ENCODE data around the gene ANKRD13D. TPM values are rescaled to one million over a fixed set of nuclear protein-coding genes. Genes with fewer than 3 reads are reported as not detected.

The ANKRD13D gene
- total RNA-seq, 4 donors from 2014 or later = 18.6 to 78.2 (median 28.6) TPM

DNA sequence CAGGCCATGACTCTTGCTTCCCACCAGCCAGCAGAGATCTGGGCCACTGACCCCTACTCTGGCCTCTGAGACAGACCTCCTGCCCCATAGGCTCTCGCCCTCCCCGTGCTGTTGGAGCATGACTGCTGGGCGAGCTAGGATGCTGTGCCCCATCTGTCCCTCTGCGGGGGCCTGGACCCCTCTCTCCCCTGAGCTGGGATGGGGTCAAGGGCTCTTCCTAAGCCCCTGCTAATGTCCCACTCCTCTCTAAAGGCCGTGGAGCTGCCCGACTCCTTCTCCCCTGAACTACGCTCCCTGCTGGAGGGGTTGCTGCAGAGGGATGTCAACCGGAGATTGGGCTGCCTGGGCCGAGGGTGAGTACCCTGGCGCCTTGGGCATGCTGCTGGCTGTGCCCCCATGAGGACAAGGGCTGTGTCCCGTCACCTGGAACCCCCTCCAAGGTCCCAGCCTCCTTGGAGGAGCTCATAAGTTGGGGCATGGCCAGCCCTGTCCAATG, 6.2 kb upstream of the ANKRD13D start:
- DNase-seq (ENCODE audit: low spot score) (no peak), ATAC-seq (ENCODE audit: low FRiP score) (no peak)

DNA sequence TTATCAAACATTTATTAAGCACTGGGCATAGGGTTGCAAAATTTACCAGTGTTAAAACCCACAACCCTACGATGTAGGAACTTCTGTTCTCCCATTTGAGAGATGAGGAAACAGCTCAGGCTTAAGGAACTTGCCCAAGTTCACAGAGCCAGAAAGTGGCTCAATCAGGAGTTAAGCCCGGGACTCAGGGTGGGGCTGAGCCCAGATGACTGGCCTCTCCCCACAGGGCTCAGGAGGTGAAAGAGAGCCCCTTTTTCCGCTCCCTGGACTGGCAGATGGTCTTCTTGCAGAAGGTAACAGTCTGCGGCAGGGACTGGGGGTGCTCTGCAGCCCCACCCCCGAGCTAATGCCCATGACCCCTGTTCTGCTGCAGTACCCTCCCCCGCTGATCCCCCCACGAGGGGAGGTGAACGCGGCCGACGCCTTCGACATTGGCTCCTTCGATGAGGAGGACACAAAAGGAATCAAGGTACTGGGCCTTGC, 5.6 kb upstream of the ANKRD13D start:
- TF ChIP-seq, protein P1, sequence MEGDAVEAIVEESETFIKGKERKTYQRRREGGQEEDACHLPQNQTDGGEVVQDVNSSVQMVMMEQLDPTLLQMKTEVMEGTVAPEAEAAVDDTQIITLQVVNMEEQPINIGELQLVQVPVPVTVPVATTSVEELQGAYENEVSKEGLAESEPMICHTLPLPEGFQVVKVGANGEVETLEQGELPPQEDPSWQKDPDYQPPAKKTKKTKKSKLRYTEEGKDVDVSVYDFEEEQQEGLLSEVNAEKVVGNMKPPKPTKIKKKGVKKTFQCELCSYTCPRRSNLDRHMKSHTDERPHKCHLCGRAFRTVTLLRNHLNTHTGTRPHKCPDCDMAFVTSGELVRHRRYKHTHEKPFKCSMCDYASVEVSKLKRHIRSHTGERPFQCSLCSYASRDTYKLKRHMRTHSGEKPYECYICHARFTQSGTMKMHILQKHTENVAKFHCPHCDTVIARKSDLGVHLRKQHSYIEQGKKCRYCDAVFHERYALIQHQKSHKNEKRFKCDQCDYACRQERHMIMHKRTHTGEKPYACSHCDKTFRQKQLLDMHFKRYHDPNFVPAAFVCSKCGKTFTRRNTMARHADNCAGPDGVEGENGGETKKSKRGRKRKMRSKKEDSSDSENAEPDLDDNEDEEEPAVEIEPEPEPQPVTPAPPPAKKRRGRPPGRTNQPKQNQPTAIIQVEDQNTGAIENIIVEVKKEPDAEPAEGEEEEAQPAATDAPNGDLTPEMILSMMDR (IDR thresholded peaks at IDR 0.05) = no peak
- DNase-seq (ENCODE audit: low spot score) (no peak), ATAC-seq (ENCODE audit: low FRiP score) (no peak)

More for the DNA sequence above, 6.2 kb upstream of the ANKRD13D start:
- TF ChIP-seq, protein P1 (IDR thresholded peaks at IDR 0.05) = no peak

DNA sequence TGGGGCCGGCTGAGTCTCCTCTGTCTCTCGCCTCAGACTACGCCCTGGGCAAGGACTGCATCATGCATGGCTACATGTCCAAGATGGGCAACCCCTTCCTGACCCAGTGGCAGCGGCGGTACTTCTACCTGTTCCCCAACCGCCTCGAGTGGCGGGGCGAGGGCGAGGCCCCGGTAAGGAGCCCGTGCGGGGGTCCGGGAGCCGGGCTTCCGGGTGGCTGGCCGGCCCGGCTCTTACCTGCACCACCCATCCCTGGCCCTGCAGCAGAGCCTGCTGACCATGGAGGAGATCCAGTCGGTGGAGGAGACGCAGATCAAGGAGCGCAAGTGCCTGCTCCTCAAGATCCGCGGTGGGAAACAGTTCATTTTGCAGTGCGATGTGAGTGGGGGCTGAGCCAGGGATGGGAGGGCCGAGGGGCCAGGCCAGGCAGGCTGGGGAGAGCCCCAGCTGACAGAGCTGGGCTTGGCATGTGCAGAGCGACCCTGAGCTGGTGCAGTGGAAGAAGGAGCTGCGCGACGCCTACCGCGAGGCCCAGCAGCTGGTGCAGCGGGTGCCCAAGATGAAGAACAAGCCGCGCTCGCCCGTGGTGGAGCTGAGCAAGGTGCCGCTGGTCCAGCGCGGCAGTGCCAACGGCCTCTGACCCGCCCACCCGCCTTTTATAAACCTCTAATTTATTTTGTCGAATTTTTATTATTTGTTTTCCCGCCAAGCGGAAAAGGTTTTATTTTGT, 4.1 kb upstream of the ANKRD13D start:
- DNase-seq (ENCODE audit: low spot score) (no peak), ATAC-seq (ENCODE audit: low FRiP score) (no peak)
- TF ChIP-seq, protein P1 (IDR thresholded peaks at IDR 0.05) = no peak

DNA sequence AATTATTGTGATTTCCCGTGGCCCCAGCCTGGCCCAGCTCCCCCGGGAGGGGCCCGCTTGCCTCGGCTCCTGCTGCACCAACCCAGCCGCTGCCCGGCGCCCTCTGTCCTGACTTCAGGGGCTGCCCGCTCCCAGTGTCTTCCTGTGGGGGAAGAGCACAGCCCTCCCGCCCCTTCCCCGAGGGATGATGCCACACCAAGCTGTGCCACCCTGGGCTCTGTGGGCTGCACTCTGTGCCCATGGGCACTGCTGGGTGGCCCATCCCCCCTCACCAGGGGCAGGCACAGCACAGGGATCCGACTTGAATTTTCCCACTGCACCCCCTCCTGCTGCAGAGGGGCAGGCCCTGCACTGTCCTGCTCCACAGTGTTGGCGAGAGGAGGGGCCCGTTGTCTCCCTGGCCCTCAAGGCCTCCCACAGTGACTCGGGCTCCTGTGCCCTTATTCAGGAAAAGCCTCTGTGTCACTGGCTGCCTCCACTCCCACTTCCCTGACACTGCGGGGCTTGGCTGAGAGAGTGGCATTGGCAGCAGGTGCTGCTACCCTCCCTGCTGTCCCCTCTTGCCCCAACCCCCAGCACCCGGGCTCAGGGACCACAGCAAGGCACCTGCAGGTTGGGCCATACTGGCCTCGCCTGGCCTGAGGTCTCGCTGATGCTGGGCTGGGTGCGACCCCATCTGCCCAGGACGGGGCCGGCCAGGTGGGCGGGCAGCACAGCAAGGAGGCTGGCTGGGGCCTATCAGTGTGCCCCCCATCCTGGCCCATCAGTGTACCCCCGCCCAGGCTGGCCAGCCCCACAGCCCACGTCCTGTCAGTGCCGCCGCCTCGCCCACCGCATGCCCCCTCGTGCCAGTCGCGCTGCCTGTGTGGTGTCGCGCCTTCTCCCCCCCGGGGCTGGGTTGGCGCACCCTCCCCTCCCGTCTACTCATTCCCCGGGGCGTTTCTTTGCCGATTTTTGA, 3.3 kb upstream of the ANKRD13D start:
- ATAC-seq (ENCODE audit: low FRiP score) (no peak), DNase-seq (ENCODE audit: low spot score) (no peak)
- TF ChIP-seq, protein P1 (IDR thresholded peaks at IDR 0.05) = no peak

DNA sequence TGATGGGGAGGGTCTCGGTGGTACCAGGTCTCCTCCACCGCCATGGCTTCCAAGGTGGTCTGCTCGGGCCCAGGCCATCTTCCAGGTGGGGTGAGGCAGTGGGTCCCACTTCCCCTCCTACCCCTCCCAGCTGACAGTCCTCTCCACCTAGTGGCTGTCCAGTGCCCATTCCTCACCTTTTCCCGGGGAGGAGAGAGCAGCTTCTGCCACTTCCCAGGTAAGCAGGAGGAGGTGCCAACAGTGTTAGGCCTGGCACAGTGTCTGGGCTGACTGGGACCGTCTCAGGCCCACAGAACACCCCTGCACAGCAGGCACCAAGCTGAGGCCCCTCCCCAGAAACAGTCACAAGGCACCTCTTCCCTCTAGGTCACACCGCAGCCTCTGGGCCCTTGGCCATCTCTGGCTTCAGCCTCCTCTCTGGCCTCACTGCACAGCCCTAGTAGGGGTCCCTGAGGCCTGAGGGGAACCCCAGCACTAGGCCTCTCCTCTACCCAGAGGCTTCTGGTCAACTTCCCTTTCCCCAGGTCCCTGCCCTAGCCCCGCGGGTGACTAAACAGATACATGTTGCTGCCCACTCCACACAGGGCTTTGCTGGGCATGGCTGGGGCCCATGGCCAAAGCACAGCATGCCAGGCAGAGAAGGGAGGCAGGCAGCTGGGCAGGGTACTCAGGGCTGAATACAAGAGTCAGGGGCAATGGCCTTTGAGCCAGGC, 2.3 kb upstream of the ANKRD13D start:
- DNase-seq (ENCODE audit: low spot score) (no peak), ATAC-seq (ENCODE audit: low FRiP score) (no peak)
- TF ChIP-seq, protein P1 (IDR thresholded peaks at IDR 0.05) = no peak

DNA sequence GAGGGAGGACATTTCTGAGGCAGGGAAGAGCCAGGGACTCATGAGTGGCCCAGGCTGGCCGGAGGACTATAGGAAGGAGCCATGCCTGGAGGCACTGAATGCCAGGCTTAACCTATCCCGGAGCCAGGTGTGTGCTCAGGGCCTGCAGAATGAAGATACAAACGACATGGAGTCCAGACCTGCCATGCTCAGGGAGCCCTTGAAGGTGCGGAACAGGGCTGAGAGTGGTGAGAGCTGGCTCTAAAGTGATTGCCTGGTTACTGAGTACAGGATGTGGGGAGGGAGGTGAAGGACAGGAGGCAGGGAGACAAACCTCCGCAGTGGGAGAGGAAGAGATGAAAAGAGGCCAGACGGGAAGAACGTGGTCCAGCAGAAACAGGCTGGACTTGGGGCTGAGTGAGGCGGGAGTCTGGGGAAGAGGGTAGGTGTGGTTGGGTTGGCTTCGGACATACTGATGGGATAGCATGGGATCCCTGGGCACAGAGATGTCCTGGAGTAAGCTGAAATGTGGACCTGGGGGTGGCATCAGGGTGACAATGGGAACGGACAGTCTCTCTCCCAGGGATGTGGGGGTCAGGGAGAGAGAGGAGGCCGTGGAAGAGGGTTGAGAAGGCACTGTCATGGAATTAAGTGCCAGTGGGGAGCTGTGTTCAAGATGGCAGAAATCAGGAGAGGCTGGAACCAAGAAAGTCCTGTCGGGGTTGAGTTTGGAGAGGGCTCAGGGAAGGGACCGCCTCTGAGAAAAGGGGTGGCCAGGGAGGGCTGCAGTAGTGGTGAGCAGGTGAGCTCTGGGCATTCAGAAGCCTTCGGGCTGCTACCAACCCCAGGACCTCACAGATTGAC, 1.5 kb upstream of the ANKRD13D start:
- DNase-seq (ENCODE audit: low spot score) (no peak), ATAC-seq (ENCODE audit: low FRiP score) (no peak)
- TF ChIP-seq, protein P1 (IDR thresholded peaks at IDR 0.05) = no peak

Measured in omental fat pad (tissue), 4 donors.